Peyer's patch (tissue), 4 donors: ENCODE data around the gene CLDN5. TPM values are rescaled to one million over a fixed set of nuclear protein-coding genes. Genes with fewer than 3 reads are reported as not detected.

Experiments
- DNase-seq, 3 donors: peaks; one replicate each; pipeline ENCODE4 v3.0.0-alpha.2; 2017 to 2019
- H3K27ac ChIP-seq, 4 donors: fragments of 200-600 bp; sonication (generic); one replicate each; pipeline ENCODE4 v1.5.1; 2016 to 2019
- H3K27me3 ChIP-seq, 2 donors: fragments of 200-600 bp; sonication (generic); one replicate each; pipeline ENCODE4 v1.5.1; 2019
- H3K36me3 ChIP-seq, 3 donors: fragments of 200-600 bp; sonication (generic); one replicate each; pipeline ENCODE4 v1.5.1; 2016 to 2019
- H3K4me1 ChIP-seq, 4 donors: fragments of 200-600 bp; sonication (generic); one replicate each; pipeline ENCODE4 v1.5.1; 2016 to 2019
- H3K4me3 ChIP-seq, 4 donors: fragments of 200-600 bp; sonication (generic); 1 replicate in 3 of 4; 2 replicates in 1 of 4; pipeline ENCODE4 v1.5.1; 2016 to 2019; ENCODE audit warnings: mild to moderate bottlenecking in 1 of 4
- H3K9me3 ChIP-seq, 4 donors: fragments of 200-600 bp; sonication (generic); one replicate each; pipeline ENCODE4 v1.5.1; 2016 to 2019; ENCODE audit warnings: mild to moderate bottlenecking in 1 of 4
- CTCF ChIP-seq, 6 experiments: fragments of 450-650 bp in 4 of 6; fragments of 200-600 bp in 2 of 6; sonication (generic) in 1 of 6; IDR thresholded peaks; one replicate each; pipeline ENCODE4 v1.5.1; 2017 to 2019; ENCODE audit warnings: antibody characterized with exemption in 6 of 6, mild to moderate bottlenecking in 3 of 6, moderate library complexity in 1 of 6
- POLR2A ChIP-seq, 2 donors: fragments of 450-650 bp; IDR thresholded peaks; one replicate each; pipeline ENCODE4 v1.5.1; 2017; ENCODE audit warnings: antibody characterized with exemption in 2 of 2, mild to moderate bottlenecking in 2 of 2, moderate library complexity in 2 of 2
- total RNA-seq, 4 donors: library from RNA; depleted of rRNA; stranded (reverse); fragments of >200 nt; gene quantifications; one replicate each; pipeline ENCODE4 v1.1.0, GENCODE V29; 2016

The CLDN5 gene
- total RNA-seq, 4 donors from 2014 or later = 27.0 to 67.0 (median 34.1) TPM

- Histone ChIP-seq H3K4me1 (no peaks in the 10 kb centered on the region), H3K27me3 (no peaks in the 10 kb centered on the region), H3K4me3 (no peak overlapping the region), H3K9me3 (no peaks in the 10 kb centered on the region), H3K27ac (no peak overlapping the region), H3K36me3 (no peaks in the 10 kb centered on the region)
- TF ChIP-seq CTCF (IDR thresholded peaks at IDR 0.05) (no peak), POLR2A (IDR thresholded peaks at IDR 0.05) (no peak)
- DNase-seq = no peak
Observed at GRCh38 chr22:19499236-19499879, 24.9 kb downstream of the CLDN5 start.

GRCh38 chr22:19498866-19499190 lies 25.4 kb downstream of the CLDN5 start:
- H3K27ac ChIP-seq = no peak overlapping the region
- DNase-seq = no peak
- TF ChIP-seq CTCF (IDR thresholded peaks at IDR 0.05) (no peak), POLR2A (IDR thresholded peaks at IDR 0.05) (no peak)
- no peaks in the 10 kb centered on the region for H3K9me3 ChIP-seq
- H3K4me1 ChIP-seq = no peaks in the 10 kb centered on the region
- no peaks in the 10 kb centered on the region for H3K27me3 ChIP-seq
- H3K4me3 ChIP-seq = no peak overlapping the region
- H3K36me3 ChIP-seq = no peaks in the 10 kb centered on the region

GRCh38 chr22:19498154-19498865 lies 25.9 kb downstream of the CLDN5 start:
- H3K36me3 ChIP-seq = no peaks in the 10 kb centered on the region
- no peak overlapping the region for H3K4me3 ChIP-seq
- no peak for DNase-seq
- H3K9me3 ChIP-seq = no peaks in the 10 kb centered on the region
- no peaks in the 10 kb centered on the region for H3K4me1 ChIP-seq
- TF ChIP-seq CTCF (IDR thresholded peaks at IDR 0.05) (no peak), POLR2A (IDR thresholded peaks at IDR 0.05) (no peak)
- no peak overlapping the region for H3K27ac ChIP-seq
- no peaks in the 10 kb centered on the region for H3K27me3 ChIP-seq

- H3K4me1 ChIP-seq = no peaks in the 10 kb centered on the region
- H3K27ac ChIP-seq = no peak overlapping the region
- no peak for TF ChIP-seq POLR2A (IDR thresholded peaks at IDR 0.05)
- TF ChIP-seq CTCF (IDR thresholded peaks at IDR 0.05) = no peak
- H3K9me3 ChIP-seq = no peaks in the 10 kb centered on the region
- no peak for DNase-seq
- no peaks in the 10 kb centered on the region for H3K36me3 ChIP-seq
- no peak overlapping the region for H3K4me3 ChIP-seq
- no peaks in the 10 kb centered on the region for H3K27me3 ChIP-seq
Observed at GRCh38 chr22:19497245-19497644, 27.0 kb downstream of the CLDN5 start.

- Histone ChIP-seq H3K4me1 (no peaks in the 10 kb centered on the region), H3K9me3 (no peaks in the 10 kb centered on the region), H3K36me3 (no peaks in the 10 kb centered on the region), H3K4me3 (no peak overlapping the region), H3K27me3 (no peaks in the 10 kb centered on the region), H3K27ac (no peak overlapping the region)
- no peak for DNase-seq
- TF ChIP-seq CTCF (IDR thresholded peaks at IDR 0.05) (no peak), POLR2A (IDR thresholded peaks at IDR 0.05) (no peak)
Observed at GRCh38 chr22:19496324-19496630, 27.9 kb downstream of the CLDN5 start.
